ENCODE data around the gene FOXP1. TPM values are rescaled to one million over a fixed set of nuclear protein-coding genes. Genes with fewer than 3 reads are reported as not detected.

FOXP1 gene
- total and polyA plus RNA-seq, 2 of the 13 experiments (the other 11 are each of a cell fraction or from before 2014, with no cell fraction given), result 40.4 to 59.0 TPM

- peak; percentile 54; the same call in 1 of the 2 replicates for TF ChIP-seq LCORL (IDR thresholded peaks at IDR 0.05)
- TF ChIP-seq LCORL (CRISPR knock-in tag; IDR thresholded peaks at IDR 0.05), result no peak
- no peak for TF ChIP-seq TRAFD1 (CRISPR knock-in tag; IDR thresholded peaks at IDR 0.05; ENCODE audit: borderline replicate concordance)
- no peak for TF ChIP-seq CERS6 (CRISPR knock-in tag; IDR thresholded peaks at IDR 0.05)
- peak; percentile 36; the same call in 1 of the 2 replicates for TF ChIP-seq KMT2A (CRISPR knock-in tag; IDR thresholded peaks at IDR 0.05)
- TF ChIP-seq ZNF839 (CRISPR knock-in tag; IDR thresholded peaks at IDR 0.05; ENCODE audit: borderline replicate concordance), result no peak
- TF ChIP-seq TBX2 (CRISPR knock-in tag; IDR thresholded peaks at IDR 0.05; ENCODE audit: borderline replicate concordance), result no peak
- peak; percentile 68 for TF ChIP-seq RXRB (CRISPR knock-in tag; IDR thresholded peaks at IDR 0.05; ENCODE audit: borderline replicate concordance)
- no peak for TF ChIP-seq MAF1 (CRISPR knock-in tag; IDR thresholded peaks at IDR 0.05; ENCODE audit: borderline replicate concordance)
- no peak for TF ChIP-seq ZFP36L1 (CRISPR knock-in tag; IDR thresholded peaks at IDR 0.05)
- peak; percentile 86; the same call in 1 of the 2 replicates for TF ChIP-seq AHDC1 (CRISPR knock-in tag; IDR thresholded peaks at IDR 0.05; ENCODE audit: borderline replicate concordance)
- TF ChIP-seq MIXL1 (CRISPR knock-in tag; IDR thresholded peaks at IDR 0.05), result peak; percentile 72; the same call in 1 of the 2 replicates
- TF ChIP-seq ZNF547 (CRISPR knock-in tag; IDR thresholded peaks at IDR 0.05), result no peak
- 0 out of 2 replicates have a peak, but pooled peaks have one; percentile 45 for TF ChIP-seq JUN (CRISPR knock-in tag; IDR thresholded peaks at IDR 0.05)
- TF ChIP-seq ZNF775 (CRISPR knock-in tag; IDR thresholded peaks at IDR 0.05; ENCODE audit: borderline replicate concordance), result no peak
- no peak for TF ChIP-seq NR0B2 (CRISPR knock-in tag; IDR thresholded peaks at IDR 0.05)
- TF ChIP-seq DBP (CRISPR knock-in tag; IDR thresholded peaks at IDR 0.05; ENCODE audit: not compliant biosample characterization), result no peak
- TF ChIP-seq TP53 (CRISPR knock-in tag; conservative IDR thresholded peaks at IDR 0.05), result no peak
- no peak for TF ChIP-seq ARNT (IDR thresholded peaks at IDR 0.05)
- no peak for TF ChIP-seq MBNL3 (CRISPR knock-in tag; conservative IDR thresholded peaks at IDR 0.05)
Measured at GRCh38 chr3:71060536-71060935, 523.0 kb downstream of the FOXP1 start (continued).
